ENCODE measurements around the gene NKD1.
"Not testable (repeated sequence)": the region's sequence is repeated elsewhere in the genome, so short reads cannot be mapped to it uniquely, and the experiment has no call there.

The NKD1 gene

GRCh38 chr16:50548125-50548908 lies at the start of gene NKD1:
Gene NKD1 (plus strand): TSS chr16:50548396. CDS start chr16:50548554, 158 bp downstream.
- DNase-seq (ENCODE audit: low read depth in 4 of 4, low spot score in 1 of 4): peak; percentile 51 to 67 (median 63)

- no peak for DNase-seq (ENCODE audit: low read depth in 4 of 4, low spot score in 1 of 4)
Measured at GRCh38 chr16:50498431-50499155, 49.6 kb upstream of the NKD1 start.

GRCh38 chr16:50499254-50499653 lies 48.9 kb upstream of the NKD1 start:
- no peak for DNase-seq (ENCODE audit: low read depth in 4 of 4, low spot score in 1 of 4)

GRCh38 chr16:50500171-50500874 lies 47.9 kb upstream of the NKD1 start:
- DNase-seq (ENCODE audit: low read depth in 4 of 4, low spot score in 1 of 4): no peak

- DNase-seq (ENCODE audit: low read depth in 4 of 4, low spot score in 1 of 4): no peak
Measured at GRCh38 chr16:50501251-50501650, 46.9 kb upstream of the NKD1 start.

GRCh38 chr16:50501986-50502615 lies 46.1 kb upstream of the NKD1 start:
- DNase-seq (ENCODE audit: low read depth in 4 of 4, low spot score in 1 of 4): no peak

- no peak for DNase-seq (ENCODE audit: low read depth in 4 of 4, low spot score in 1 of 4)
Measured at GRCh38 chr16:50502616-50503011, 45.6 kb upstream of the NKD1 start.

GRCh38 chr16:50503868-50504531 lies 44.2 kb upstream of the NKD1 start:
- not testable (repeated sequence) for DNase-seq (ENCODE audit: low read depth in 4 of 4, low spot score in 1 of 4)

GRCh38 chr16:50505115-50505514 lies 43.1 kb upstream of the NKD1 start:
- no peak for DNase-seq (ENCODE audit: low read depth in 4 of 4, low spot score in 1 of 4)

GRCh38 chr16:50505714-50506542 lies 42.3 kb upstream of the NKD1 start:
- no peak for DNase-seq (ENCODE audit: low read depth in 4 of 4, low spot score in 1 of 4)

- no peak for DNase-seq (ENCODE audit: low read depth in 4 of 4, low spot score in 1 of 4)
Measured at GRCh38 chr16:50506543-50506937, 41.7 kb upstream of the NKD1 start.

GRCh38 chr16:50507397-50507796 lies 40.8 kb upstream of the NKD1 start:
- DNase-seq (ENCODE audit: low read depth in 4 of 4, low spot score in 1 of 4): no peak

- DNase-seq (ENCODE audit: low read depth in 4 of 4, low spot score in 1 of 4): peak in 3 of 4 experiments; percentile 18 to 34 (median 30)
Measured at GRCh38 chr16:50509521-50510341, 38.5 kb upstream of the NKD1 start.

GRCh38 chr16:50515218-50515617 lies 33.0 kb upstream of the NKD1 start:
- DNase-seq (ENCODE audit: low read depth in 4 of 4, low spot score in 1 of 4): no peak

- no peak for DNase-seq (ENCODE audit: low read depth in 4 of 4, low spot score in 1 of 4)
Measured at GRCh38 chr16:50516401-50516800, 31.8 kb upstream of the NKD1 start.

- DNase-seq (ENCODE audit: low read depth in 4 of 4, low spot score in 1 of 4): no peak
Measured at GRCh38 chr16:50516890-50517289, 31.3 kb upstream of the NKD1 start.

- no peak for DNase-seq (ENCODE audit: low read depth in 4 of 4, low spot score in 1 of 4)
Measured at GRCh38 chr16:50517450-50518252, 30.5 kb upstream of the NKD1 start.

GRCh38 chr16:50519001-50519400 lies 29.2 kb upstream of the NKD1 start:
- no peak for DNase-seq (ENCODE audit: low read depth in 4 of 4, low spot score in 1 of 4)
